NCI-H2196 treated with DMSO at 0.1 percent for 48 hours (cell line): ENCODE data around the gene GATA3.

Source experiments
- DNase-seq: peaks from one replicate; lab custom pipeline; 2025; ENCODE audit not compliant: unreplicated experiment; lab: John Stamatoyannopoulos, UW

GATA3 gene

GRCh38 chr10:8050556-8051108, 3.9 kb upstream of the GATA3 start:
- no peak for DNase-seq

GRCh38 chr10:8051109-8051821, 3.2 kb upstream of the GATA3 start:
- no peak for DNase-seq

GRCh38 chr10:8051851-8052257, 2.6 kb upstream of the GATA3 start:
- DNase-seq: no peak

- DNase-seq: no peak
These were observed 2.0 kb upstream of the GATA3 start for GRCh38 chr10:8052341-8052955.

GRCh38 chr10:8052956-8053445, 1.5 kb upstream of the GATA3 start:
- no peak for DNase-seq

- DNase-seq: peak; percentile 26
These were observed 843 bp upstream of the GATA3 start for GRCh38 chr10:8053446-8054243.

GRCh38 chr10:8054244-8054493, 319 bp upstream of the GATA3 start:
- no peak for DNase-seq

- DNase-seq: no peak
These were observed 1.2 kb downstream of the GATA3 start for GRCh38 chr10:8055420-8056349.

GRCh38 chr10:8056378-8056777, 1.9 kb downstream of the GATA3 start:
- no peak for DNase-seq

- DNase-seq: no peak
These were observed 2.4 kb downstream of the GATA3 start for GRCh38 chr10:8056871-8057331.

GRCh38 chr10:8057636-8058273, 3.3 kb downstream of the GATA3 start:
- DNase-seq: no peak

- no peak for DNase-seq
These were observed 4.0 kb downstream of the GATA3 start for GRCh38 chr10:8058274-8059111.

- DNase-seq: no peak
These were observed 4.9 kb downstream of the GATA3 start for GRCh38 chr10:8059191-8059936.

GRCh38 chr10:8060010-8060703, 5.7 kb downstream of the GATA3 start:
- no peak for DNase-seq

- DNase-seq: no peak
These were observed 6.2 kb downstream of the GATA3 start for GRCh38 chr10:8060704-8061121.

GRCh38 chr10:8061274-8062211, 7.1 kb downstream of the GATA3 start:
- DNase-seq: no peak
